HCT116 (cell line): ENCODE results near the gene GNAT2.

ENCODE experiments used
- CTCF ChIP-seq, 3 experiments: fragments of 200-600 bp in 1 of 3; sonication (generic) in 1 of 3; IDR thresholded peaks in 2 of 3; conservative IDR thresholded peaks in 1 of 3; 2 replicates each; pipeline ENCODE4 v1.5.1; 2012 to 2017; ENCODE audit warnings: low read depth in 2 of 3, low read length in 2 of 3, antibody characterized with exemption in 1 of 3, borderline replicate concordance in 1 of 3, control low read depth in 1 of 3, mild to moderate bottlenecking in 1 of 3, mixed read lengths in 1 of 3, mixed run types in 1 of 3, moderate library complexity in 1 of 3; ENCODE audit not compliant: insufficient read depth in 1 of 3
- JUND ChIP-seq: IDR thresholded peaks from 2 replicates; pipeline ENCODE4 v1.6.1; 2012

- no peak for TF ChIP-seq CTCF (IDR thresholded peaks at IDR 0.05 in 2 of 3, conservative IDR thresholded peaks at IDR 0.05 in 1 of 3; ENCODE audit: borderline replicate concordance in 1 of 3, insufficient read depth in 1 of 3, low read depth in 2 of 3, low read length in 2 of 3)
- no peak for TF ChIP-seq JUND
Observed at GRCh38 chr1:109578947-109579443, 40.4 kb downstream of the GNAT2 start.
